ENCODE data around the gene FGF14.
A peak's percentile ranks its signal among the peaks of the same experiment; 100 is the strongest.

The FGF14 gene

DNA sequence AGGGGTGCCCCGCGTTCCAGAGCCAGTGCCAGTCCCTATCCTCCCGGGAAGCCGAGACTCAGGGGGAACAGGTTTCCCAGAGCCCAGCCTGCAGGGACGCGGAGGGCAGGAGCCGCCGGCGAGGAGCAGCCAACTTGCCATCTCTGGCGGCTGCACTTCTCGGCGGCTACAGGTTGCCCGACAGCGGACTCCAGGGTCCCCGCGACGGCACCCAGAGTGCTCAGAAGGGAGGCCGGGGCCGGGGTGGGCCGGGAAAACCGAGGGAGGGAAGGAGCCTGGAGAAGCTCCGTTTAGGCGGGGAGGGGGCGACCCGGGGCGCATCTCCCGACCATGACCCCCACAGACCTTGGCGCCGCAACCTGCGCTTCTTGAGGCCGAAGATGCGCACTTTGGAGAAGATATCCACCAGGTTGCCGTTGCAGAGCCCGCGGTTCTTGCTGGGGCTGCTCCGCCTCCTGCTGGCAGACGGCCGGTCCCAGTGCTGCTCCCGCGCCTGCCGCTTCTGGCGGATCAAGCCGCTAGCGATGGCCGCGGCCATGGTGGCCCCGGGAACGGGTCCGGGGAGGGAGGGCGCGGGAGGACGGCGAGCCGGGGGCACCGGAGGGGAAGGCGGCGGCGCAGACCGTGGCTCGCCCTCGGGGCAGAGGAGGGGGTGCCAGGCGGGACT lies 485.6 kb downstream of the FGF14 start:
- peak; percentile 56 for DNase-seq (ENCODE audit: low read depth)
- TF ChIP-seq, protein P1, sequence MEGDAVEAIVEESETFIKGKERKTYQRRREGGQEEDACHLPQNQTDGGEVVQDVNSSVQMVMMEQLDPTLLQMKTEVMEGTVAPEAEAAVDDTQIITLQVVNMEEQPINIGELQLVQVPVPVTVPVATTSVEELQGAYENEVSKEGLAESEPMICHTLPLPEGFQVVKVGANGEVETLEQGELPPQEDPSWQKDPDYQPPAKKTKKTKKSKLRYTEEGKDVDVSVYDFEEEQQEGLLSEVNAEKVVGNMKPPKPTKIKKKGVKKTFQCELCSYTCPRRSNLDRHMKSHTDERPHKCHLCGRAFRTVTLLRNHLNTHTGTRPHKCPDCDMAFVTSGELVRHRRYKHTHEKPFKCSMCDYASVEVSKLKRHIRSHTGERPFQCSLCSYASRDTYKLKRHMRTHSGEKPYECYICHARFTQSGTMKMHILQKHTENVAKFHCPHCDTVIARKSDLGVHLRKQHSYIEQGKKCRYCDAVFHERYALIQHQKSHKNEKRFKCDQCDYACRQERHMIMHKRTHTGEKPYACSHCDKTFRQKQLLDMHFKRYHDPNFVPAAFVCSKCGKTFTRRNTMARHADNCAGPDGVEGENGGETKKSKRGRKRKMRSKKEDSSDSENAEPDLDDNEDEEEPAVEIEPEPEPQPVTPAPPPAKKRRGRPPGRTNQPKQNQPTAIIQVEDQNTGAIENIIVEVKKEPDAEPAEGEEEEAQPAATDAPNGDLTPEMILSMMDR (conservative IDR thresholded peaks at IDR 0.05; ENCODE audit: low read depth, low read length), result peak; percentile 64
- peak overlapping the region; percentile 31 for H3K4me3 ChIP-seq (ENCODE audit: low read depth, low read length)

DNA sequence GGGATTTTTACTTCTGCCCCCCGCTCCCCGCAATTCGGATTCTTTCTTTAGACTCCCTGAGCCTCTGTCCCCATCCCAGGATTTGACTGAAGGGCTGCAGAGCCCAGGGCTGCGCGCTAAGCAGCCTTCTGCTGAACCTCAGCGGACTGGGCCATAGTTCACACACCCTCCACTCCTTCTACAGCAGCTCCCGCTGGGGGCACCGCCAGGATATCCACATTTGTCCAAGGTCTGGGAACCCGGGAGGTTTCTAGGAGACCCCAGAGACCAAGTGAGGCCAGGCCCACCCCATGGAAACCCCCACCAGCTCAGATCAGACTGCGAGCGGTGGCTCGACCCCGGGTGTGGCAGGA lies 486.1 kb downstream of the FGF14 start:
- DNase-seq (ENCODE audit: low read depth), result no peak
- H3K4me3 ChIP-seq (ENCODE audit: low read depth, low read length), result no peak overlapping the region
- TF ChIP-seq, protein P1 (conservative IDR thresholded peaks at IDR 0.05; ENCODE audit: low read depth, low read length), result no peak

DNA sequence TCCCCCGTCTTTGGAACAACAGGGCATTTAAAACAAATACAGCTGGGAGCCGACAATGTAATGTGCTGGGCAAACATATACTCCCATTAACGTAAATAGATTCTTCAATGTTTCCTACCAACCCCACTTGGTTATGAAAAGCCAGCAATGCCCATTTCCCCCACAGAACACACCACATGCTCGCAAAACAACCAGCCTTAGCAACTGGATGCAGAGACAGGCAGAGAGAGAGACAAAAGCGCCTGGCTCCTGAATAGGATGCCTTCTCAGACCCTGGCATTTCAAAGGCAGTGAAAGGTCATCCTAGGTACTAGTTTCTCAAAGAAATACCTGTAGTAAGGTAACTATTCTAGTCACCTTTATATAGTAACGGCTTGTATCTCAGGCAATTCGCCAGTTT lies 486.5 kb downstream of the FGF14 start:
- DNase-seq (ENCODE audit: low read depth), result no peak
- TF ChIP-seq, protein P1 (conservative IDR thresholded peaks at IDR 0.05; ENCODE audit: low read depth, low read length), result no peak
- H3K4me3 ChIP-seq (ENCODE audit: low read depth, low read length), result no peak overlapping the region

DNA sequence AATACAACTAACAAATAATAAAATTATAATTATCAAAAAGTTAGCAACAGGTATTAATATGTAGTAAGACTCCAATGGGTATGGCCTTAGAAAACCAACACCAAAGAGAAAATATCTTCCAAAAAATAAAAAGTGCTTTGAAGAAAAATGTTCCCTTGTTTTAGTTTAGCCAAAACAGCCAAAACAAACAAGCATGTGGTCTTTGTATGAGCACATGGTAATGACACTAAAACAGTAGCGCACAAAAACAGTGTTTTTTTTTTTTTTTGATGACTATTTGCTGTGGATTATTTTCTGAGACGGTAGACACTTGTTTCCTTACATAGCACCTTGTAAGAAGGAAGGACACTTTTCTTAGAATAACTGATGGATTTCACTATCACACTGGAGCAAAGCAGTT lies 490.1 kb downstream of the FGF14 start:
- TF ChIP-seq, protein P1 (conservative IDR thresholded peaks at IDR 0.05; ENCODE audit: low read depth, low read length), result no peak
- DNase-seq (ENCODE audit: low read depth), result no peak
- no peak overlapping the region for H3K4me3 ChIP-seq (ENCODE audit: low read depth, low read length)

DNA sequence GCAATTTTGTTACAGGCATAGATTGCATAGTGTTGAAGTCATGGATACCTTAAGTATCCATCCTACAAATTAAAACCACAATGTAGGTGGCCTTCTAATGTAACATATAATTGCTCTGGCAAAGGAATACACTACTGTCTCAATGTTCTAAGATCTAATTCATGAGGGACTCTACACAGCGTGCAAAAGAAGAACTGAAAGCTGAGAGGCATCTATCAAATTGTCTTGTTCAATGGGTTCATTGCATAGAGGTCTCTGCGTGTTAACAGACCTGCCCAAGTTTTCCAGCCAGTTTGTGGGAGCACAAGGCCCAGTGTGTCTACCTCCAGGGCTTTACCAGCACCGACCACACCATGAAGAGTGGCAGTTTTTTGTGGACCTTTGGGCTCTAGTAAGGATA lies 498.0 kb downstream of the FGF14 start:
- no peak overlapping the region for H3K4me3 ChIP-seq (ENCODE audit: low read depth, low read length)
- TF ChIP-seq, protein P1 (conservative IDR thresholded peaks at IDR 0.05; ENCODE audit: low read depth, low read length), result no peak
- DNase-seq (ENCODE audit: low read depth), result no peak

DNA sequence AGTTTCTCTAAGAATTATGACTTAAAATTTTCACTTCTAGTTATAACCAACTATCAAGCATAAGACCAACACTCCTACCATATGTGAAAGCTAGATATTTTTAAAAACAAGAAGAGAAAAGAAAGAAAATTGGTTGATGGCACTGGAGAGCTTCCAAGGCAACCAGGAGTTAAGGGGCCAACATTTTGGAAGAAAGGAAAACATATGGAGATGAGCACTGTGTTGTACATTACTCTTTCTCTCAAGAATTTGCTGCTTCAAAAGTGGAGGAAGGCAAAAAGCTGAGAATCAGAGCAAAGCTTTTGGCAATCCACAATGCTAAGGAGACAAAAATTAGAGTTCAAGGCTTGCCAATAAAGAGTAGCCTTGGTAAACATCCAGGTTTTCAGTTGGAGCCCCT lies 503.2 kb downstream of the FGF14 start:
- TF ChIP-seq, protein P1 (conservative IDR thresholded peaks at IDR 0.05; ENCODE audit: low read depth, low read length), result no peak
- no peak for DNase-seq (ENCODE audit: low read depth)
- no peak overlapping the region for H3K4me3 ChIP-seq (ENCODE audit: low read depth, low read length)

DNA sequence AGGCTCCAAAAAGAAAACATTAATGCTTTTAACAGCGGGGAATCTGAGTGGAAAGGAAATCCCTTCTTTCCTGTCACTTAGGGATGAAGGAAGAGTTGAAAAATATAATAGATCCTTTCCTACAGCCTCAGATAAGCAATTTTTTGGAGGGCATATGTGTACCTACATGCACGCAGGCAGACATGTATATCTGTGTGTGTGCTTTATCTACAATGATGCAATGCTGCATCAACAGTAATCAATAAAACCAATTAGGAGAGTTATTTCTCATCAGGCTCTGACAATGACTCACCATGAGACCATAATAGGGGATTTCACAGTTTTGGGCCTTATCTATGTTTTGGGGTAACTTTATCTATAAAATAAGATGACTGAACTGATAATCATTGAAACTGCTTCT lies 505.3 kb downstream of the FGF14 start:
- TF ChIP-seq, protein P1 (conservative IDR thresholded peaks at IDR 0.05; ENCODE audit: low read depth, low read length), result no peak
- DNase-seq (ENCODE audit: low read depth), result no peak
- no peak overlapping the region for H3K4me3 ChIP-seq (ENCODE audit: low read depth, low read length)

All from choroid plexus epithelial cell (primary cell).